HUES64 (cell line): ENCODE measurements around the gene USH2A.
A peak's percentile ranks its signal among the peaks of the same experiment; 100 is the strongest.

ENCODE experiments used
- H3K27ac ChIP-seq: 2 replicates; pipeline ENCODE4 v1.7.0; 2013; ENCODE audit warnings: low read depth, low read length, inconsistent platforms
- H3K27me3 ChIP-seq: 2 replicates; pipeline ENCODE4 v1.6.1; 2013; ENCODE audit warnings: mild to moderate bottlenecking, low read length; ENCODE audit not compliant: insufficient read depth
- H3K36me3 ChIP-seq: 2 replicates; pipeline ENCODE4 v1.6.1; 2013; ENCODE audit warnings: mild to moderate bottlenecking, low read length; ENCODE audit not compliant: insufficient read depth
- H3K4me1 ChIP-seq: 2 replicates; pipeline ENCODE4 v1.6.1; 2013; ENCODE audit warnings: mild to moderate bottlenecking, low read length, moderate library complexity; ENCODE audit not compliant: insufficient read depth
- H3K4me3 ChIP-seq: 2 replicates; pipeline ENCODE4 v1.5.1; 2013; ENCODE audit warnings: mild to moderate bottlenecking, low read length, moderate library complexity
- H3K9ac ChIP-seq: 2 replicates; pipeline ENCODE4 v1.6.1; 2013; ENCODE audit warnings: mild to moderate bottlenecking, low read depth, low read length
- H3K9me3 ChIP-seq: 2 replicates; pipeline ENCODE4 v1.6.1; 2013; ENCODE audit warnings: low read depth, low read length; ENCODE audit not compliant: insufficient read depth
- WGBS: fragments of 150-250, 120-280 bp; methylation state at CpG from one replicate; pipeline ENCODE4 v1.1.7; 2013; ENCODE audit warnings: missing lambda C conversion rate; 5-methylcytosine and 5-hydroxymethylcytosine counted together

The USH2A gene

DNA sequence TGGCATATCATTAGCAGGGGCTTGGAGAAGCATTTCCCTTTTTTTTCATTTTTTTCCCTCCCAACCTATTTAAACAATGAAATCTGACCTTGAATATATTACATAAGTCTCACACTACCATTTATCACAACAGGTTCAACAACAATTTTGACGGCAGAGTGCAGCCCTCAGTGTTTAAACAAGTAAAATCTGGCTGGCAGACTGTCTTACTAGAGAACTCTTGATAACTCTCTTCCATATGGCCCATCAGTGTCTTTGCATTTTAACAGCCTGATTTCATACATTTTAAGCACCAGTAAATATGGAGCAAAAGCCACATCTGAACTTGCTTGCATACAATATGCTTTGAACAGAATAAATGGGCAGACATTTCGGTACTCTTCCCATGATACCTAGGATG is 643.1 kb downstream of the USH2A start:
- Histone ChIP-seq H3K36me3 (no peaks in the 10 kb centered on the region), H3K9ac (no peak overlapping the region), H3K9me3 (no peaks in the 10 kb centered on the region), H3K4me1 (peaks cover 23% of the 10 kb centered on the region), H3K4me3 (no peak overlapping the region), H3K27ac (no peak overlapping the region), H3K27me3 (no peaks in the 10 kb centered on the region)
- 98% methylated on average over 2 of the region's 2 CpGs for WGBS

- no peaks in the 10 kb centered on the region for H3K9me3 ChIP-seq
- WGBS: 91% methylated on average over 7 of the region's 7 CpGs
- no peaks in the 10 kb centered on the region for H3K27me3 ChIP-seq
- no peak overlapping the region for H3K27ac ChIP-seq
- peaks cover 23% of the 10 kb centered on the region for H3K4me1 ChIP-seq
- no peak overlapping the region for H3K9ac ChIP-seq
- H3K36me3 ChIP-seq: no peaks in the 10 kb centered on the region
- H3K4me3 ChIP-seq: no peak overlapping the region
Measured at GRCh38 chr1:215779729-215780128, 643.5 kb downstream of the USH2A start.

DNA sequence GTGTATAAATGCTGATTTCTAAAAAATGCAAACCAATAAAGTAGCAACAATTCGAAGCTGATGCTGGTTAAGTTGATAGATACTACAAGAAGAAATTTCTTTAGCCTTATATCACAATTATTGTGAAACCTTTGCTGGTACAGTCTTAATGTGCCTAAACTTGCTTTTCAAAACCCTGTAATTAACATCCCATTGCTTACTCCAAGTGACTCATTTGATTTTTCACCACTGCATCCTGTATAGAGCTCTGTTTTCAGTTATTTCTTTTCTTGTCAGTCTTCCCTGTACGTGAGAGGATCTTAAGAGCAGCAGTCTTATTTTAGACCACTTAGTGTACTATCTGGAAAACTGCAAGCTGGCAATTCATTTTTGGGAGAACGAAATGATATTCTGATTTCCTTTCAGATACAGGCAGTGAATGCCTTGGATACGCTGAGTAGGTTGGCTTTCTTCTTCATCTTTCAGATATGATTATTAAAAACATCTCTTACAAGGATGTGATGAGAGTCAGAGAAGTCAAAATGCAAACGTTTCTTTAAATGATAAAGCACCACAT is 645.8 kb downstream of the USH2A start:
- no peak overlapping the region for H3K9ac ChIP-seq
- H3K27me3 ChIP-seq: no peaks in the 10 kb centered on the region
- no peaks in the 10 kb centered on the region for H3K9me3 ChIP-seq
- H3K4me3 ChIP-seq: no peak overlapping the region
- H3K36me3 ChIP-seq: no peaks in the 10 kb centered on the region
- H3K4me1 ChIP-seq: peaks cover 26% of the 10 kb centered on the region
- WGBS: 80% methylated on average over 4 of the region's 5 CpGs
- H3K27ac ChIP-seq: no peak overlapping the region

DNA sequence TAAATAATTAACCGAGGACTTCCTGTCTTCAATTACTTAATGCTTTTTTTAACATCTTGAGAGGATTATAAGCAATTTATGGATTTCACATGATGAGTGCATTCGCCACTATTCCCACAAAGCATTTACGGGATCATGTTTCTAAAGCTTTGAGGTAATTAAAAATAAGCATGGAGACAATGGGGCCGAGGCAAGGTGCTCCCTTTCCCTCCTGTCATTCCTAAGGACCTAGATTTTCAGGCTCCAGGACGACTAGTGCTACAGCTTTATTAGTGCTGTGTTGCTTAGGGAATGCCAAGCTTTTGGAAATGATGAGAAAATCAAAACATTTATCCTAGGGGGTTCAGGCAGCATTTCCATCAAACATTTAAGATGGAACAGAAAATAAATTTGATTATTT is 646.9 kb downstream of the USH2A start:
- Histone ChIP-seq H3K9ac (no peak overlapping the region), H3K27ac (no peak overlapping the region), H3K4me3 (no peak overlapping the region), H3K36me3 (no peaks in the 10 kb centered on the region), H3K4me1 (peaks cover 27% of the 10 kb centered on the region), H3K27me3 (no peaks in the 10 kb centered on the region), H3K9me3 (no peaks in the 10 kb centered on the region)
- 65% methylated on average over 4 of the region's 5 CpGs for WGBS

- Histone ChIP-seq H3K9ac (no peak overlapping the region), H3K4me3 (no peak overlapping the region), H3K36me3 (no peaks in the 10 kb centered on the region), H3K4me1 (peaks cover 42% of the 10 kb centered on the region), H3K9me3 (no peaks in the 10 kb centered on the region), H3K27ac (no peak overlapping the region), H3K27me3 (no peaks in the 10 kb centered on the region)
- 59% methylated on average over 1 of the region's 1 CpG for WGBS
Measured at GRCh38 chr1:215772151-215772550, 651.1 kb downstream of the USH2A start.

GRCh38 chr1:215768303-215768702 is 654.9 kb downstream of the USH2A start:
- Histone ChIP-seq H3K36me3 (no peaks in the 10 kb centered on the region), H3K4me3 (no peak overlapping the region), H3K27ac (peak overlapping the region; percentile 84), H3K9ac (no peak overlapping the region), H3K4me1 (peaks cover 38% of the 10 kb centered on the region), H3K27me3 (no peaks in the 10 kb centered on the region), H3K9me3 (no peaks in the 10 kb centered on the region)
- 92% methylated on average over 4 of the region's 4 CpGs for WGBS

DNA sequence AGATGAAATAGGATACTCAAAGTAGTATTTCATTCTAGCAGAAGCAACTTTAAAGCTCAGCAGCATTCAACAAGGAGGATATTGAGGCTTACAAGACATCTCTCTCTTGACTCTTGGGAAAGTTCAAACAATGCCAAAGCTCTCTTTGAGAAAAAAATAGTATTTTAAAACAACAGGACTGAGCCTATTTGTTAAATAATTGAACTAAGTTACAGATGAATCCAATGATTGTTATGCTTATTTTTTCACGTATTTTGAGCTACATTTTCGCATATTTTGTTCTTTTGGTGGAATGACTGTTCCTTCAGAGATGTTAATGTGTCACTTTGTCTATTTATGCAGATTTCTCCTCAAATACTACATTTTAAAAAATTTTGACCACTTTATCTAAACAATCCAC is 655.5 kb downstream of the USH2A start:
- peaks cover 38% of the 10 kb centered on the region for H3K4me1 ChIP-seq
- H3K9me3 ChIP-seq: no peaks in the 10 kb centered on the region
- no peaks in the 10 kb centered on the region for H3K27me3 ChIP-seq
- no peak overlapping the region for H3K9ac ChIP-seq
- no peak overlapping the region for H3K4me3 ChIP-seq
- 66% methylated on average over 2 of the region's 2 CpGs for WGBS
- H3K36me3 ChIP-seq: no peaks in the 10 kb centered on the region
- peak overlapping the region; percentile 84 for H3K27ac ChIP-seq

DNA sequence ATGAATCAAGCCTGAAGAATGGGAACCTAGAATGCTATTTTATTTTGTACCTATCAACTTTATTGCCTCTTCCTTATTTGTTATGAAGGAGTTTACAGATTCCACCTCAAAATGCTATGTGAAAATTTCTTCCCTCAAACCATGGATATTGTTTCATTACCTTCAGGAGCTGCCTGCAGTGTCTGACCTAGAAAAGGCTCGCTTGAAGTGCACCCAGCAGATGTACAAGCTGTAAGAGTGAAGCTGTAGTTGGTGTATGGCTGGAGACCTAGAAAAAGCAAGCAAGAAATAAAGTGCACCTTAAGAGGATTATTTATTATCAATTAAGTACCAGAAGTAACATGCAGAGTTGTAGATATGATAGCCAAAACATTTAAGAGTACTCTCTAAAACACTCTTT is 656.7 kb downstream of the USH2A start:
- peaks cover 33% of the 10 kb centered on the region for H3K4me1 ChIP-seq
- H3K27me3 ChIP-seq: no peaks in the 10 kb centered on the region
- WGBS: 89% methylated on average over 1 of the region's 1 CpG
- H3K9ac ChIP-seq: no peak overlapping the region
- no peak overlapping the region for H3K4me3 ChIP-seq
- H3K27ac ChIP-seq: no peak overlapping the region
- no peaks in the 10 kb centered on the region for H3K36me3 ChIP-seq
- H3K9me3 ChIP-seq: no peaks in the 10 kb centered on the region

GRCh38 chr1:215765833-215766232 is 657.4 kb downstream of the USH2A start:
- Histone ChIP-seq H3K27me3 (no peaks in the 10 kb centered on the region), H3K36me3 (no peaks in the 10 kb centered on the region), H3K9ac (no peak overlapping the region), H3K4me3 (no peak overlapping the region), H3K4me1 (peaks cover 33% of the 10 kb centered on the region), H3K27ac (no peak overlapping the region), H3K9me3 (no peaks in the 10 kb centered on the region)
- 95% methylated on average over 1 of the region's 1 CpG for WGBS

DNA sequence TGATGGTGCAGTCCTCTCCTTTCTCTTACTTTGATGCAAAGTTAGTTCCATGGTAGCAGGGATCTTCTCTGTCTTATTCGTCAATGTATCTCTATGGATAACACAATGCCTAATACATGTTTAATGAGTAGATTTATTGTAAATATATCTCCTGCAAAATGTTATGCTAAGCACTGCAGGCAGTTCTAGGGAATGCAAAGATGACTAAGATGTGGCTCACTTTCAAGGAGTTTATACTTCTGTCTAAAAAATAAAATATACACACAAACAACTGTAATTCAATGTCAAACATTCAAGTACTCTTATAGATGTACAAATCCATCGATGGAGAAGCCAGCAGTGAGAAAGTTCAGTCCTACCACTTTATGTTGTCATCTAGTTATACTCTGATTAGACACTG is 661.8 kb downstream of the USH2A start:
- H3K4me1 ChIP-seq: peaks cover 4% of the 10 kb centered on the region; the same call in 1 of the 2 replicates
- H3K9ac ChIP-seq: no peak overlapping the region
- 100% methylated on average over 1 of the region's 2 CpGs for WGBS
- H3K36me3 ChIP-seq: no peaks in the 10 kb centered on the region
- no peak overlapping the region for H3K27ac ChIP-seq
- no peaks in the 10 kb centered on the region for H3K9me3 ChIP-seq
- no peak overlapping the region for H3K4me3 ChIP-seq
- H3K27me3 ChIP-seq: no peaks in the 10 kb centered on the region

- no peak overlapping the region for H3K4me3 ChIP-seq
- H3K27ac ChIP-seq: no peak overlapping the region
- no peaks in the 10 kb centered on the region for H3K9me3 ChIP-seq
- H3K4me1 ChIP-seq: no peaks in the 10 kb centered on the region
- H3K27me3 ChIP-seq: no peaks in the 10 kb centered on the region
- H3K9ac ChIP-seq: no peak overlapping the region
- no peaks in the 10 kb centered on the region for H3K36me3 ChIP-seq
- 99% methylated on average over 4 of the region's 4 CpGs for WGBS
Measured at GRCh38 chr1:215754112-215754511, 669.1 kb downstream of the USH2A start.

DNA sequence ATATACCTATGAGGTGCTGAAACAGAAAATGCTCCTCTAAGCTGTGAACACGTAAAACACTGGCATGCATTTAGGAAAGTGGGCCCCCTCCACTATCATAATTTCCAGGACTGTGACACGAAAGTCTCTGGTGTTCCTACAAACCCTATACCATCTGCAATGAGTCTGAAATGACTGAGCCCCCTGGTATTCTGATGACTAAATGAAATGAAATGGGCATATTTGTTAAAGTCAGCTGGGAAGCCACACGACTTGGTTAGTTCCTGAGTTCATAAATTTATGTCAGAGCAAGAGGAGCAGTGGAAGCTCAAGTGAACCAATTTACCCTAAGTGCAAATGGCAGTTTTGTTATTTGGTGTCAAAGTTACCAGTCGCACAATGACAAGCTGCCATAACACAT is 673.8 kb downstream of the USH2A start:
- Histone ChIP-seq H3K27ac (no peak overlapping the region), H3K4me3 (no peak overlapping the region), H3K4me1 (no peaks in the 10 kb centered on the region; the same call in 1 of the 2 replicates), H3K9me3 (no peaks in the 10 kb centered on the region), H3K27me3 (no peaks in the 10 kb centered on the region), H3K36me3 (no peaks in the 10 kb centered on the region), H3K9ac (no peak overlapping the region)
- 88% methylated on average over 4 of the region's 4 CpGs for WGBS
